NCI-H524 treated with DMSO at 0.1 percent for 48 hours (cell line): Measurements from ENCODE around the gene ODAD2.
"Not testable (repeated sequence)": the region's sequence is repeated elsewhere in the genome, so short reads cannot be mapped to it uniquely, and the experiment has no call there.

Experiments used
- DNase-seq: peaks from one replicate; lab custom pipeline; 2025; lab: John Stamatoyannopoulos, UW

Gene ODAD2, protein sequence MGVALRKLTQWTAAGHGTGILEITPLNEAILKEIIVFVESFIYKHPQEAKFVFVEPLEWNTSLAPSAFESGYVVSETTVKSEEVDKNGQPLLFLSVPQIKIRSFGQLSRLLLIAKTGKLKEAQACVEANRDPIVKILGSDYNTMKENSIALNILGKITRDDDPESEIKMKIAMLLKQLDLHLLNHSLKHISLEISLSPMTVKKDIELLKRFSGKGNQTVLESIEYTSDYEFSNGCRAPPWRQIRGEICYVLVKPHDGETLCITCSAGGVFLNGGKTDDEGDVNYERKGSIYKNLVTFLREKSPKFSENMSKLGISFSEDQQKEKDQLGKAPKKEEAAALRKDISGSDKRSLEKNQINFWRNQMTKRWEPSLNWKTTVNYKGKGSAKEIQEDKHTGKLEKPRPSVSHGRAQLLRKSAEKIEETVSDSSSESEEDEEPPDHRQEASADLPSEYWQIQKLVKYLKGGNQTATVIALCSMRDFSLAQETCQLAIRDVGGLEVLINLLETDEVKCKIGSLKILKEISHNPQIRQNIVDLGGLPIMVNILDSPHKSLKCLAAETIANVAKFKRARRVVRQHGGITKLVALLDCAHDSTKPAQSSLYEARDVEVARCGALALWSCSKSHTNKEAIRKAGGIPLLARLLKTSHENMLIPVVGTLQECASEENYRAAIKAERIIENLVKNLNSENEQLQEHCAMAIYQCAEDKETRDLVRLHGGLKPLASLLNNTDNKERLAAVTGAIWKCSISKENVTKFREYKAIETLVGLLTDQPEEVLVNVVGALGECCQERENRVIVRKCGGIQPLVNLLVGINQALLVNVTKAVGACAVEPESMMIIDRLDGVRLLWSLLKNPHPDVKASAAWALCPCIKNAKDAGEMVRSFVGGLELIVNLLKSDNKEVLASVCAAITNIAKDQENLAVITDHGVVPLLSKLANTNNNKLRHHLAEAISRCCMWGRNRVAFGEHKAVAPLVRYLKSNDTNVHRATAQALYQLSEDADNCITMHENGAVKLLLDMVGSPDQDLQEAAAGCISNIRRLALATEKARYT

DNA sequence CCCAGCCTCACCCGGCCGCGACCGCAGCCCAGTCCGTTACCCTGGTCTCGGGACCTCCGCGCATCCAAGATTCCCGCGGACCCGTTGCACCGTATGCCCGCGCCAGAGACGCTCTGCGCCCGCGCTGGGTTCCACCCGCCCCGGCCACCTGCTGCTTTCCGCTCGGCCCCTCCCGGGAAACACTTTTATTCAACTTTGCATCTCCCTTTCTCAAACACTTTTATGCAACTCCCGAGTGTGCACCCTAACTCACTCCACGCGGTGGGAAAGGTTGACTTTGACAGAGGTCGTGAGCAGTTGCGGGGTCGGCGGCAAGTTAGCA is at the start of gene ODAD2:
TSS of gene ODAD2 (minus strand) at position 126 of the 322 bp plus-strand sequence. CDS start 3,937 bp downstream, outside the sequence.
- no peak for DNase-seq

DNA sequence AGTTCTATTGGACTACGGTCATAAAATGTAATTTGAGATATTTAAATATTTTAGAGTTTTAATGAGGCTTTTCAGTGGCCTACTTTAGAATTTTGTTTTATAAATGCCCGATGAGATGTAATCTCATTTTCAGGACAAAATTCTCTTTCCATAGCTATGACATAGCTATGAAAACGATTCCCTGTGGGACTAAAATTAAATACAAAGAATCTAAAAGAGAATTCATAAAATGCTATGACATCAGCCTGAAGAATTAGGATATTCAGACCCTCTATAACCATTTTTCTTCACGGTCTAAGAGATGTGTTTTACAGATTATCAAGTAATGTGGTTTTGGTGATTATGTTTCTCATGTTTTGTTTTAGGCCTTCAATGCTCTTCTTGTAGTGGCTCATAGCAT is 48.2 kb upstream of the ODAD2 start:
- no peak for DNase-seq

DNA sequence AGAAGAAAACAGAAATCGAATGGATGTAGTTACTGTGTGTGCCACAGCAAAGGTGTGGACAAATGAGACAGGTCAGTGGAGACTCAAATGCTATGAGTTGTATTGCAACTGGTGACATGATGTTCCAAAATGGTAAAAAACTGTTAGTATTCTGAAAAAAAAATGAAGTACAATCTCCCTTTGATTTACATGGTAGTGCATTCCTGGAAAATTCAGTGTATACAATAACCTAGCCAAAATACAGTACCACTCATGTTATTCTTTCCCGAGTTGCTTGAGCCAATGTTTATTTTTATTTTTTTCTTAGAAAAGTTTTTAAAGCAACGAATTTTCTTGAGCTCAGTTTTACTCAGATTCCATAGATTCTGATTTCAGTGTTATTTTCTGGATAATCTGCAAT is 47.7 kb upstream of the ODAD2 start:
- DNase-seq, result no peak

DNA sequence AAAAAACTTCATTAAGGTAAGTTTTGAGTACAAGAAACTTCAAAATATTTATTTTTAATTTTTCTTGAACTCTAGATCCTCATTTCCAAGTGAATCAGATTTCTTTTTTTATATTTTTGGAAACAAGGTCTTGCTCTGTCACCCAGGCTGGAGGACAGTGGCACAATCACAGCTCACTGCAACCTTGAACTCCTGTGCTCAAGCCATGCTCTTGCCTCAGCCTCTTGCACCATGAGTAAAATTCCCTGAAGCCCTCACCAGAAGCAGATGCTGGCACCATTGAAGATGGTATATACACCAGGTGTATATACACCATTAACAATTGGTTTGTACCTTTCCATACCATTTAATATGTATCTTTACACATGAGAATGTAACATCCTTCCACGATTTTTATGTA is 45.1 kb upstream of the ODAD2 start:
- no peak for DNase-seq

DNA sequence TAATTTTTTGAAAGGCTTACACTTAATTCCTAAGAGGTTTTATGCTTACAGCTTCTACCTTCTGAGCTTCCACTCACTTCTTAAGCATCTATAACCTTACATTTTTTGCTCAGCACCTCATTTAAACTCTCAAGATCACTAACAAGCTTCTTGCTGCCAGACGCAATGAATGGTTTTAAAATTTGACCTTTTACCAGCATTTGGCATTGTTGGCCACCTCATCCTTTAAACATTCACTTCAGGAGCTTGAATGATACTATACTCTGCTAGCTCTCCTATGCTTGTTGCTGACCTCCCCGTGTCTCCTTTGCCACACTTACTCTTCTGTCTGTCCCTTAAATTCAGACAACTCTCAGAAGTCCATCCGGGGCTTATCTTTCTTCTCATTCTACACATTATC is 37.7 kb upstream of the ODAD2 start:
- DNase-seq, result no peak

DNA sequence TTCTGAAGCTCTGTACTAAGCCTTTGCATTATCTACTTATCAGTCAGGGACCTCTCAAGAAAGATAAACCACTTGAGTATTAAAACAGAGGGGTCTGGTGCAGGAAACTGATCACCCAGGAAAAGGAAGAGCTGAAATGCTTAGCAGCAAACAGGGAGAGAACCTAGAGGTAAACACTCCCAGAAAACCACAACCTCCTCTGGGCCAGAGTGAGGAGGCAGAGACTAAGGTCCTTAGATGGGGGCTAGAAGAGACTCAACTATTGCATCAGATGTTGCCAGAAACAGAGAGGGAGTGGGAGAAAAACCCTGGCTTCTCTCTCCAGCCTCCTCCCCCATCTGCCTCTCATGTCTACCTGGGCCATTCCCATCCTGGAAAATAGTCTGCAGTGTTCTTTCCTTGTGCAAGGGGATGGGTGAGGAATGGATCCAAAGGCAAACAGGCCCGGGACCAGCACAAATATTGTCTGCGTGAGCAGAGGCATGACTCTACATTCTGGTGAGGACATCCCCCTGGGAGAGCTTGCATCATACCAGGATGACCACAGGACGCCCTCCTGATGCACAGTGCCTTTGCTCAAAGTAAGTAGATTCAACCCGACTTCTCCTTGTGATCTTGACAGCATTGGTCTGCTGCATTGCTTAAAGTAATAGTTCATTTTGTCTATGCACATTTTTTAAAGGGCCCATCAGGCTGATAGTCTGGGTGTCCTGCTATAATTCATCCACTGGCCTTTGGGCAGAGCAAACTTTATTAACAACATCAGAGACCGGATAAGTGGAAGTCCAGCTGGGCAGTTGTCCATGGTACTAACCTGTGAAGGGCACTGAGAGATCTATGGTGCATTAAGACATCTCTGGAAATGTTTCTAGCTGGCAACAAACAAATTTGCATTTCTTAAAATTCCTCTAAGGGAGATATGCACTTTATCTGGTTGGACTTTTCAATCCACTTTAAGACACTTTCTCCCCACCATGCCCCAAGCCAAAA is 22.4 kb upstream of the ODAD2 start:
- DNase-seq, result no peak

DNA sequence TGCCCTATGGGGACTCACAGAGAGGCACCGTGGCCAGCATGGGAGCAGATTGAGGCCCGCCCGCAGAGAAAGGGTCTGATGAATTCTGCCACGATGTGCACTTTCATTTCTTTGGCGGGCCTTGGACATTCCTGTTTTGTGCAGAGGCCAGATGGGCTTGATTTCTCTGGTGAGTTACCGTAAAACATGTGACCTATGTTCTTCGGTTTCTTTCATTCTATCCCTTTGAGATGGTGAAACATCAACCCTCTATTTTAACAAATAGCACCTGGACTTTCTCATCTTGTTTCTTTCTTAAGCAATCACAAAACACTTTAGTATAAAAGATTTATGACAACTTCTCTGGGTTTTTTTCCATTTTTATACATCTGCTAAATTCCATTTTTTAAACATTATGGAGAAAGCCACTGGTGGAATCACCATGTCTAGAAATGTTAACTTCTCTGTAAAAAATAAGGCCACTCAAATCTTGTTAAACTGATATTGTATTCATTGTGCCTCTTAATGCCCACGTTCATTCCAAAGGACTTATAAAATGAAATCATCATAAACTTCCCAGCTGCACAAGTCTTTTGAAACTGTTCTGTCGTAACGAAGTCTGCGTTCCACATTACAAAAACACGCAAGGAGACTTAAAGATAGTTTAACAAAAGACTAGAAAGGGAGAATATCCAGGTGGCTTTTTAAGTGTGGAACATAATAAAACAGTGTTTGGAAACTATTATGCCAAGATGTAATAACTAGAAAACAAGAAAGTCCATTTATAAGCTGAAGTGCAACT is 21.4 kb upstream of the ODAD2 start:
- DNase-seq, result no peak

DNA sequence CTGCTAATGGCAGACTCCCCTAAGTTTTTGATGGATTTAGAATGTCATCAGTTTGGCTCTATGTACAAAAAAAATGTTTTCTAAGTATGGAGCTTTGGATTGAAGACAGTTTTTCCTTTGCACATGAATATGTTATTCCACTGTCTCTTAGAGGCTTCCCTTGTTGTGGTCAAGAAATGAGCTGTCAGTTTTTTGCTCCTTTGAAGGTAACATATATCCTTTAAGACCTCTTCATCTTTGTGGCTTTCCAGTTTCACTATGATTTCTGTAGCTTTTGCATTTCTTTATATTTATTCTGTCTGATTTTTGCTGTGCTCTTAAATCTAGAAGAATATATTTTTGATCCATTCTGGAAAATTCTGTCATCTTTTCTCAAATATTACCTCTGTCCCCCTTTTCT is 15.8 kb upstream of the ODAD2 start:
- DNase-seq, result no peak

DNA sequence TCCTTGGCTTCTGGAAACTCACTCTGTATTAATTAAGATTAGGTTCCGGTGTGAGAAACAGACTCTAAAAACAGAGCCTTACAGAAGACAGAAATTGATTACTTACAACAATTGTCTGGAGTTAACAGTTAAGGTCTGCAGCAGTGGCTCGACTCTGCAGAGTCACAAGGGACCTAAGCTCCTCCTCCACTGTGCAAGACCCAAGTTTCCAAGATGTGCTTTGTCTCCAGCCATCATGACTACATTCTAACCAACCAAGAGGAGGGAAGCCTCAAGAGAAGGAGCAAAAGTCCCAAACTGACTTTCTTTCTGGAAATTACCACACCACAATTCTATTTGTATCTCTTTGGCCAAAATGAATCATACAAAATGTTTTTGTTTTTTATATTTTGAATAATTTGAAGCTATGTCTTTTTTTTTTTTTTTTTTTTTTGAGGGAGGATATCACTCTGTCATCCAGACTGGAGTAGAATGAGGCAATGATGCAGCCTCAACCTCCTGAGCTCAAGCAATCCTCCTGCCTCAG is 14.2 kb upstream of the ODAD2 start:
- no peak for DNase-seq

DNA sequence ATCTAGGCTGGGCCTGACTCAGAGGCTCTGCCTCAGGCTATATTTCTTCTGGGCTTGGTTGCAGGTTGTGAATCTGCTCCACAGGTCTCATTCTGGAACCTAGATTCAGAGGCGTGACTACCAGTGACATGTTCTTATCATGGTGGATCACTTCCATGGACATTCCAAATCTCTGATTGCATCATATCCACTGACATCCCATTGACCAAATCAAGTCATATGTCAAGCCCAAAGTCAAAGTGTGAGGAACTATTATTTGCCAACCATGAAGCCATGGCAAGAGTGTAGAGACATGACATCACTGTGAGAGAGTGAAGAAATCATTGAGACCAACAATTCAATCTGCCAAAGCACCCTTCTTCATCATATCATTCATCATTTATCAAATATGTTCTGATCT is 11.9 kb upstream of the ODAD2 start:
- DNase-seq, result no peak

DNA sequence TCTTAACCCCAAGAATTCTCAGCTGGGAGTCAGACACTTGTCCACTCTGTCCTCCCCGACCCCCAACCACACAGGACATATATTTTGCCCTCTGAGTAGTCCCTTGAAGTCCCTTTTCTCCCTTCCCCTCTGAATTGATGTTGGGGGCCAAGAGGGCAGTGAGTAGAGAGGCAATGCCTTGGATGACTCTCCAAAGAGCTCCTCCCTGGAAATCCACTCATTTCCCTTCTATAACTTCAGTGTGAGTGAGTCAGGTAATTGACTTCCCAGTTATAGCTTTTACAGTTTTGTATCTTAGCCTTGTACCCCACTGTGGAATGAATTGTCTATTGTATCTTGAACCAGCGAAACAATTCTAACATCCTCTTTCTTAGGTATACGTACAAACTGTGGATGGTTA is 9.2 kb upstream of the ODAD2 start:
- DNase-seq, result no peak

DNA sequence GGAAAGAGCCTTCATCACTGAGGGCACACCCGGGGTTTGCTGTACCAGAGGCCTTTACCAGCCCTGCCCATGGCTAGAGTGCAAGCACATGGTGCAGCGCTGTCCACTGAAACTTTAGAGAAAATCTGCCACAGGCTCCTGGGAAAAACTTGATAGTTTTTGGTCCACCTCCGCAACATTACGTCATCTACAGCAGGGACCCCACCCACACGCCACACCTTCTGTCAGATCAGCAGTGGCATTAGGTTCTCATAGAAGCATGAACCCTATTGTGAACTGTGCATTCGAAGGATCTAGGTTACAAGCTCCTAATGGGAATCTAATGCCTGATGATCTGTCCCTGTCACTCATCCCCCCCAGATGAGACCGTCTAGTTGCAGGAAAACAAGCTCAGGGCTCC is 2.5 kb upstream of the ODAD2 start:
- DNase-seq, result no peak

DNA sequence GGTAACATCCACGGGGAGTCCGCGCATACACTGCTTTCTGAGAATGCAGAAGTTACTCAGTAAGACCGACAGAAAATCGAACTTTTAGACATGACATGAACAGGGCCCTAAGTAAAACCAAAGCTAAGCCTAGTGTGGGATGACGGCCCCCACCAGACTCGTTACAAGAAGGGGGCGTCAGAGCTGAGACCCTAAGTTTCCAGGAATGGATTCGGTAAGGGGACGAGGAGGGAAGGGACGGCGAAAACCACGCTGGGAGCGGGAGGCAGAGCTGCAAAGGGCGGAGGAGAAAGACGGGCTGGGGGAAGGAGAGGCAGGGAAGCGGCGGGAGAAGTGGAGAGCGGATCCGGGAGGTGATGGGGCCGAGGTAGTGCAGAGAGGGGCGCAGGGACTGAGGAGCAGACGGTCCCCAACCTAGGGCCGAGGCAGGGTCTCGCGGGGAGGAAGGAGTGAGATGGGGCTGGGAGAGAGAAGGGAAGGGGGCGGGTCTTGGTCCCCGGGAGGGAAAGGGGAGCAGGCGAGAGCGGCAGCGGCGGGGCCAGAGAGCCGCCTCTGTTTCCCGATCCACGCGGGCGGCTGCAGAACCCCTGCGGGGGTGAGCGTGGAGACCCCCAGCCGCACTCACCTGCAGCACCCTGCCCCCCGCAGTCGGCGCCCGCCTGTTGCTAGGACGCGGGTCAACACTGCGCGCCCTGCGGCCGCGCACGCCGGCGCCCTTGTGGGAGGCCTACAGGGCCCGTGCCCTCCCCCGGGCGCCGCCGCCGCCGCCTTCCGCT is 513 bp downstream of the ODAD2 start:
- DNase-seq, result no peak

DNA sequence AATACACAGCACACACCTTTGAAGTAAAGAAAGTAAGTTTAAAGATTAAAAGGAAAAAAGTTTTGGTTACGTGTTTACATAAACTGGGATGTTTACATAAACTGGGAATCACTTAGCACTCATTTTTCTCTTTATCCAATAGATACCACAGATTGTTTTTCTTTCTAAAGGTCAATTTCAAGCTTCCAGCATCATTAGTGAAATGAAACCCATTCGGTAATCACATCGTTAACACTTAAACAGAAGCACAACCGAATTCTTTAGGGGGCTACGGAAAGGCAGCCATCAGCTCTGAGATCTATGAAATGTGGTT is 1.1 kb downstream of the ODAD2 start:
- no peak for DNase-seq

DNA sequence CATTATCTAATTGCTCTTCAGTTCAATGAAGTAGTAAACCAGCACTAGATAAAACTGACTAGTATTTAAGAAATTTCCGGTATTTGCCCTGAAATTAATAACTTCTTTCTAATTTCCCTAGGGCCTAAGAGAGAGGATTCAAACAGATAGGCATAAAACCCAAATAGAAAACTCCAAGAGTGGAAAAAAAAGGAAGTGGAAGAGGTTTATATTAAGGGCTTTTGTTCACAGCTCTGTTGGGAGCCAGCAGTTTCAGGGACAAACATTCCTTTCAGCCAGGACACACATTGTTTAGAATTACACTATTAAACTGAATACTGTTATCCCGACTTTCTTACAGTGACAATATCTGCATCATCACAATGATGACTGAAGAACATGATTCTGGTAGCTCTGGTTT is 3.6 kb downstream of the ODAD2 start:
- no peak for DNase-seq

DNA sequence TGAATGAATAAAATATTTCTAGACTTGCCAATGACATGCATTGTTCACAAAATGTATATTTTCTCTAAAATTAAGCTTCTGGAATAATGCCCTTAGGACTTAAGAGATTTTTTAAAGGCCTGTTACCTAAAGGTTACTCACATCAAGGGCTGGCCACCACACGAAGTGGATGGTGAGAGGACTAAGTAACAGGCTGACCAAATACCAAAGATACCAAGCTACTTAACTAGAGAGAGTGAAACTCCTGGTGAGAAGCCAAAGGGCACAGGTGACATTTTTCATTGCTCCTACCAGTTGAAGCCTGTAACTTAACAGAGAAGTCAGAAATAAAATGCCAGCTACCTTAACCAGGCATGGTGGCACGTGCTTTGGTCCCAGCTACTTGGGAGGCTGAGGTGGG is 9.5 kb downstream of the ODAD2 start:
- DNase-seq, result not testable (repeated sequence)

DNA sequence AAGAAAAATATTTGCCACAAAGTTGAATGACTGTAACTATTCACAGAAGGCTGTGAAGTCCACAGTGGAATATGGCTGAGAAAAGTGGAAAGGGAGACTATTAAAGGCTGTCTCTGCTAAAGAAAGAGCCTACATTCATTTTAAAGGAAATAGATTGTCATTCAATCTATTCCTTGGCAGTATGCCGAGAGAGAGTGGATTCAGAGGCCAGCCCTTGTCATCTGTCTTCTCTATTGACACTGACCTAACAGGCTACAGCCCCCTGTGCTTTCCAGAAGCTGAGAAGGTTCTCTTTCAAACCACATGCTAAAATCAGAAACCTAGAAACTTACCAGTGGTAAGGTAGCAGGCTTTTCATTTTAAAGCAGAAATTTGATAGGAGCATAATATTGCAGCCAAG is 12.1 kb downstream of the ODAD2 start:
- no peak for DNase-seq

DNA sequence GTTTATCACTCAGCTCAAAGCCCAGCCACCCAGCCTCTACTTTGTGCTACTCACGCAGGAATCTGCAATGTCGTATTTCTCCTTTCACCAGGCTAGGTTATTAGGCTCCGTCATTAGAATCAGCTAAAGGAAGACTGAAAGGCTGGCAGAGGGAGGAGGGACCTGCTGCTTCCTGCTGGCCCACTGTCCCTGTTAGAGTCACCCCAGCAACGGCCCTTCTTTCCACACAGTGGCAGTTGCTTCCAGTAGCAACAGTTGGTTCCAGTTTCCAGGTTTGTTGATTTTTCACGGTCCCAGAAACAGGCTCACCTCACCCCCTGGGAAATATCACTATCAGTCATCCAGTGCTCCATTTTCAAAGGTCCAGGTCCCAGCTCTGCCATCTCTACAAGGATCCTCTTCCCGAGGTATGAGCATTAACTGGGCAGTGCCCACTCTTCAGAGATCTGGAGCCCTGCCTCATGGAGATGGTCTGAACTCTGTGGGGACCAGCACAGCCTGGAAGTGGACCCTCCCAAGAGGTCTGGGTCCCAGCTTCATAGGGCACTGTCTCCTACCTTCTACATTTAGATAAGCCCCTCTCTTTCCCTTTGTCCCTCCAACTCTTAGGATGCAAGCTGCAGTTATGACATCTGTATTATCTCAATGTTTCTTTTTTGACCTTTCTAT is 15.9 kb downstream of the ODAD2 start:
- DNase-seq, result no peak

DNA sequence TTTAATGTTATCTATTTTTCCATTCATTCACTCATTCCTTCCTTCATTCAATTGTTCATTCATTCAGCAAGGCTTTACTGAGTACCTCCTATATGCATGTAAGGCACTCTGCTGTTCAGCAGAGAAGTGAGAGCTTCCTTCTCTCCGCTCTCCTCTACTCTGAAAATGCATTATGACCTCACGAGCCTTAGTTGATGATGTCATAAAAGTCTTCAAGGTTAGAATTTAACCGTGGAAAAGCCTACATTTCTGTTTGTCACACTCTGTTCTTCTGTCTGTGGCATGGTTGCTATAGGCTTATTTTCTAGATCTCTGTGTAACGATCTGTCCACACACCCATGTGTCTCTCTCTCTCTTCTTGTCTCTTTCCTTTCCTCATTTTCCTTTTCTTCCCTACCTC is 17.1 kb downstream of the ODAD2 start:
- no peak for DNase-seq

DNA sequence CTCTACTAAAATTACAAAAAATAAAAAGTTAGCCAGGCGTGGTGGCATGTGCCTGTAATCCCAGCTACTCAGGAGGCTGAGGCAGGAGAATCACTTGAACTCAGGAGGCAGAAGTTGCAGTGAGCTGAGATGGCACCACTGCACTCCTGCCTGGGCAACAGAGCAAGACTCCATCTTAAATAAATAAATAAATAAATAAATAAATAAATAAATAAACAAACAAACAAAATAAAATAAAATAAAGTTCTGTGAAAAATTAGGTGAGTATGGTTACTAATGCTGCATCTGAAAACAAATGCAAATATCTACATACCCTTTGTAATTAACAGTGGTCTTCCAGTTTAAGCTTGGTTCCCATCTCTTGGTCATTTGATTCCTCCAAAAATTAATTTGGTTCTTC is 28.1 kb downstream of the ODAD2 start:
- not testable (repeated sequence) for DNase-seq
